A549 treated with dexamethasone at 1 μM for 4 hours (cell line): Measurements from ENCODE around the gene DUOXA2. TPM values are rescaled to one million over a fixed set of nuclear protein-coding genes. Genes with fewer than 3 reads are reported as not detected.

Experiments used
- total RNA-seq: library from RNA; stranded (reverse); fragments of 200-300 nt; extraction: Qiagen RNA extraction; gene quantifications from 5 replicates; pipeline ENCODE4 v1.2.3, GENCODE V29; 2022

Gene DUOXA2
- total RNA-seq: not detected in 5 replicates

DNA sequence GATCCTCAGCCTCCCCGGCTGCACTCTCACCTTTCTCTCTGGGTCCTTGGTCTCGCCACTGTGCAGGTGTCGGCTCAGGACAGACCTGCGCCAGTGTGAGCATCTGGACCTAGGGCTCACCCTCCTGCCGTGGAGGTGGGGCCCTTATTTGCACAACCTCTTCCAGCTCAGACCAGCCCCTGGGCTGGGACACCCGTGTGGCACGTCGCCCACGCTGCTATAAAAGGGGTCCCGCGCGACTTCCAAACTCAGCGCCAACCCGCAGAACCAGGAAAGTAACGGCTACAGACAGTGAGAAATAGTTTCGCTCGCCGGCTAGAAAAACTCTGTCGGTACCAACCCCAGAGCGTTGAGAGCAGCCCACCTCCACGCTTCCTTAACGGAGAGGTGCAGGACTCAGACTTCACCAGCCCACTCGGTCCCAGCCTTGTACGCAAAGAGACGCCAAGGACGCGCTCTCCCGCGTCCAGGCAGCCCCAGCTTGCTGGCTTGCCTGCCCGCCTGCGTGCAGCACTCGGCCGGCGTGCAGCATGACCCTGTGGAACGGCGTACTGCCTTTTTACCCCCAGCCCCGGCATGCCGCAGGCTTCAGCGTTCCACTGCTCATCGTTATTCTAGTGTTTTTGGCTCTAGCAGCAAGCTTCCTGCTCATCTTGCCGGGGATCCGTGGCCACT is at the start of gene DUOXA2, which contains the start of gene DUOX2:
TSS of gene DUOXA2 (plus strand) at position 251 of the 675 bp plus-strand sequence. CDS start at position 531, 280 bp downstream.
TSS of gene DUOX2 (minus strand) at position 97 of the 675 bp plus-strand sequence. CDS start 761 bp downstream, outside the sequence.

DNA sequence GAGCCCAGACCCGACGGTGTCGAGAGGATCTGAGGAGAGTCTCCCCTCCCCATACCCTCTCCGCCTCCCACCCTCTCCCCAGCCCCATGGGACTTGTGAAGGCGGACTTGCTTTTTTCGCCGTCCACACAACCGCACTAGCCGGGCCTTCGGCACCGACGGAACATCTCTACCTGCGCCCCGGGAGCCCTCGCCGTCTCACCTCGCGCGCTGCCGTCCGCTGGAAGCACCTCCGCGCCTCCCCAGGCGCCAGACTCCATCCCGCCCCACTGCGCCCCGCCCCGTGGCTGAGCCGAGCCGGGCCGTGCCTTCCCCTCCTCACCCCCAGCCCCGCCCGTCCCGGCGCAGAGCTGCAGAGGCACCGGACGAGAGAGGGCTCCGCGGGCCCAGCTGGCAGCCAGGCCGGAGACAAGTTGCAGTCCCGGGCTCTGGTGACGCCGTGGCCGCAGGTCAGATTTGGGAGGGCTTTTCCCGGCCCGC is 15.6 kb downstream of the DUOXA2 start, which contains the start of the genes DUOX1 and DUOXA1:
TSS of gene DUOX1 (plus strand) at position 344 of the 479 bp plus-strand sequence. CDS start 1,973 bp downstream, outside the sequence.
TSS of gene DUOXA1 (minus strand) at position 229 of the 479 bp plus-strand sequence. CDS start 6,865 bp downstream, outside the sequence.

Other genes starting within 250 kb of the DUOXA2 start
- gene TERB2, start 157.6 kb upstream of the DUOXA2 start, total RNA-seq: not detected in 5 replicates
- gene SORD, start 91.1 kb upstream of the DUOXA2 start, total RNA-seq: 28.4 to 35.3 TPM (median 32.1 TPM) in 5 replicates
- 0.03 to 0.05 TPM (median 0.04 TPM) in 4 of 5 replicates, not detected in the other for gene DUOX2, start 154 bp upstream of the DUOXA2 start, total RNA-seq
- 0.03 to 0.27 TPM (median 0.08 TPM) in 5 replicates for gene DUOXA1, start 15.6 kb downstream of the DUOXA2 start, total RNA-seq
- gene DUOX1, start 15.7 kb downstream of the DUOXA2 start, total RNA-seq: 0.02 to 0.04 TPM in 2 of 5 replicates, not detected in the others
- 0.28 to 0.66 TPM (median 0.56 TPM) in 5 replicates for gene SHF, start 73.6 kb downstream of the DUOXA2 start, total RNA-seq
- gene SLC28A2, start 137.9 kb downstream of the DUOXA2 start, total RNA-seq: not detected in 5 replicates